Neuronal stem cell (in vitro differentiated cells): Measurements from ENCODE around the gene GGA2. TPM values are rescaled to one million over a fixed set of nuclear protein-coding genes. Genes with fewer than 3 reads are reported as not detected.
A peak's percentile ranks its signal among the peaks of the same experiment; 100 is the strongest.

Experiments
- DNase-seq: peaks from one replicate; pipeline ENCODE4 v3.0.0-alpha.2; 2013; ENCODE audit warnings: low spot score
- H2AFZ ChIP-seq: one replicate; pipeline ENCODE4 v1.6.1; 2013; ENCODE audit warnings: mild to moderate bottlenecking, low read length, inconsistent platforms
- H2AK5ac ChIP-seq: 2 replicates; pipeline ENCODE4 v1.6.1; 2013; ENCODE audit warnings: low read depth, mild to moderate bottlenecking, inconsistent platforms, low read length, moderate library complexity, mixed read lengths
- H2BK120ac ChIP-seq: 2 replicates; pipeline ENCODE4 v1.6.1; 2013; ENCODE audit warnings: low read depth, mild to moderate bottlenecking, inconsistent platforms, low read length, moderate library complexity, mixed read lengths
- H2BK12ac ChIP-seq: one replicate; pipeline ENCODE4 v1.6.1; 2013; ENCODE audit warnings: low read length, inconsistent platforms
- H2BK15ac ChIP-seq: 2 replicates; pipeline ENCODE4 v1.6.1; 2013; ENCODE audit warnings: mild to moderate bottlenecking, low read length, inconsistent platforms, mixed read lengths
- H2BK5ac ChIP-seq: one replicate; pipeline ENCODE4 v1.6.1; 2013; ENCODE audit warnings: inconsistent platforms, mild to moderate bottlenecking, low read length, moderate library complexity
- H3K14ac ChIP-seq: one replicate; pipeline ENCODE4 v1.6.1; 2013; ENCODE audit warnings: low read length, inconsistent platforms
- H3K18ac ChIP-seq: 2 replicates; pipeline ENCODE4 v1.6.1; 2013; ENCODE audit warnings: low read length, inconsistent platforms
- H3K23ac ChIP-seq: 2 replicates; pipeline ENCODE4 v1.6.1; 2013; ENCODE audit warnings: low read depth, mild to moderate bottlenecking, mixed read lengths, low read length, inconsistent platforms; ENCODE audit not compliant: poor library complexity
- H3K27ac ChIP-seq: replicated peaks from 3 replicates; pipeline ENCODE4 v1.5.1; 2013; ENCODE audit warnings: low read length, inconsistent platforms
- H3K27me3 ChIP-seq, 3 experiments: 2 replicates each; pipeline ENCODE4 v1.6.1; 2013; ENCODE audit warnings: low read length in 3 of 3, mild to moderate bottlenecking in 2 of 3, inconsistent platforms in 1 of 3, low read depth in 1 of 3, mixed read lengths in 1 of 3, moderate library complexity in 1 of 3; ENCODE audit not compliant: control insufficient read depth in 3 of 3, insufficient read depth in 3 of 3
- H3K36me3 ChIP-seq, 2 donors: replicated peaks in 1 of 2; 2 replicates each; pipeline ENCODE4 v1.6.1; 2013; ENCODE audit warnings: low read length in 2 of 2; ENCODE audit not compliant: control insufficient read depth in 2 of 2, insufficient read depth in 2 of 2
- H3K4ac ChIP-seq: 2 replicates; pipeline ENCODE4 v1.6.1; 2013; ENCODE audit warnings: inconsistent platforms, mild to moderate bottlenecking, low read length, moderate library complexity
- H3K4me1 ChIP-seq, 2 donors: 1 replicate in 1 of 2; 2 replicates in 1 of 2; pipeline ENCODE4 v1.6.1; 2013; ENCODE audit warnings: low read length in 2 of 2, low read depth in 1 of 2; ENCODE audit not compliant: control insufficient read depth in 2 of 2, insufficient read depth in 1 of 2
- H3K4me2 ChIP-seq: one replicate; pipeline ENCODE4 v1.6.1; 2013; ENCODE audit warnings: mild to moderate bottlenecking, low read length, inconsistent platforms; ENCODE audit not compliant: insufficient read depth, poor library complexity, severe bottlenecking
- H3K4me3 ChIP-seq, 2 donors: 2 replicates each; pipeline ENCODE4 v1.5.1; 2013; ENCODE audit warnings: low read length in 2 of 2, mild to moderate bottlenecking in 2 of 2, inconsistent platforms in 1 of 2, moderate library complexity in 1 of 2
- H3K79me1 ChIP-seq: one replicate; pipeline ENCODE4 v1.6.1; 2013; ENCODE audit warnings: low read depth, mild to moderate bottlenecking, inconsistent platforms, low read length, moderate library complexity
- H3K9ac ChIP-seq: one replicate; pipeline ENCODE4 v1.6.1; 2013; ENCODE audit warnings: mild to moderate bottlenecking, low read depth, low read length, inconsistent platforms; ENCODE audit not compliant: poor library complexity
- H3K9me3 ChIP-seq, 2 donors: replicated peaks in 1 of 2; 2 replicates each; pipeline versions ENCODE3 to v1.6.1; 2013; ENCODE audit warnings: low read length in 2 of 2, mild to moderate bottlenecking in 2 of 2, inconsistent platforms in 1 of 2, low read depth in 1 of 2, mixed read lengths in 1 of 2, moderate library complexity in 1 of 2; ENCODE audit not compliant: control insufficient read depth in 2 of 2, insufficient read depth in 1 of 2
- H4K8ac ChIP-seq: one replicate; pipeline ENCODE4 v1.6.1; 2013; ENCODE audit warnings: low read depth, mild to moderate bottlenecking, inconsistent platforms, low read length, moderate library complexity
- H4K91ac ChIP-seq: one replicate; pipeline ENCODE4 v1.6.1; 2013; ENCODE audit warnings: low read length, low read depth, mild to moderate bottlenecking, inconsistent platforms; ENCODE audit not compliant: poor library complexity
- WGBS, 2 donors: extraction: QIAGEN DNeasy Blood & Tissue Kit; methylation state at CpG; one replicate each; pipeline ENCODE4 v1.1.7; 2013; ENCODE audit warnings: missing lambda C conversion rate in 2 of 2, mixed read lengths in 1 of 2; ENCODE audit not compliant: insufficient read length in 2 of 2, insufficient replicate concordance in 1 of 2; ENCODE audit errors: extremely low coverage in 2 of 2; 5-methylcytosine and 5-hydroxymethylcytosine counted together
- polyA plus RNA-seq, 2 experiments: library from polyadenylated mRNA; stranded (reverse); fragments of 200-250 nt; gene quantifications; one replicate each; pipeline ENCODE4 v1.2.3, GENCODE V29; 2013

Gene GGA2
- polyA plus RNA-seq (2013, experiment 1 of 2) = 49.8 TPM
- polyA plus RNA-seq (2013, experiment 2 of 2) = 52.6 TPM

- H3K18ac ChIP-seq = peak within 1 kb of the TSS; percentile 99
- peak within 1 kb of the TSS; percentile 90 for H2BK5ac ChIP-seq
- no peak within 1 kb of the TSS for H2AK5ac ChIP-seq
- no peak within 1 kb of the TSS for H4K8ac ChIP-seq
- no peaks in the 10 kb centered on the region for H3K9me3 ChIP-seq
- no peak within 1 kb of the TSS for H2BK12ac ChIP-seq
- no peak within 1 kb of the TSS for H2BK120ac ChIP-seq
- no CpG with 5 or more reads among the region's 71 CpGs for WGBS, 2 donors
- DNase-seq = peak; percentile 72
- H3K14ac ChIP-seq = no peak within 1 kb of the TSS
- H3K79me1 ChIP-seq = peaks cover 2% of the 10 kb centered on the region
- no peak within 1 kb of the TSS for H4K91ac ChIP-seq
- peak within 1 kb of the TSS; percentile 91 for H2AFZ ChIP-seq
- peak within 1 kb of the TSS; percentile 87 for H3K27ac ChIP-seq
- peak within 1 kb of the TSS; percentile 98 for H3K4me2 ChIP-seq
- H3K9ac ChIP-seq = peak within 1 kb of the TSS; percentile 97
- peaks cover 11 to 16% of the 10 kb centered on the region in 2 donors for H3K4me1 ChIP-seq
- no peaks in the 10 kb centered on the region for H3K27me3 ChIP-seq
- H3K4me3 ChIP-seq = peak within 1 kb of the TSS; percentile 56 to 93
- H3K36me3 ChIP-seq = peaks cover 2 to 28% of the 10 kb centered on the region in 2 donors
- no peak within 1 kb of the TSS for H3K4ac ChIP-seq
- H2BK15ac ChIP-seq = no peak within 1 kb of the TSS
- H3K23ac ChIP-seq = peak within 1 kb of the TSS; percentile 99
Observed at GRCh38 chr16:23510164-23510914, at the start of gene GGA2. Gene GGA2 (minus strand): TSS chr16:23510494. CDS start chr16:23510411, 83 bp downstream.

DNA sequence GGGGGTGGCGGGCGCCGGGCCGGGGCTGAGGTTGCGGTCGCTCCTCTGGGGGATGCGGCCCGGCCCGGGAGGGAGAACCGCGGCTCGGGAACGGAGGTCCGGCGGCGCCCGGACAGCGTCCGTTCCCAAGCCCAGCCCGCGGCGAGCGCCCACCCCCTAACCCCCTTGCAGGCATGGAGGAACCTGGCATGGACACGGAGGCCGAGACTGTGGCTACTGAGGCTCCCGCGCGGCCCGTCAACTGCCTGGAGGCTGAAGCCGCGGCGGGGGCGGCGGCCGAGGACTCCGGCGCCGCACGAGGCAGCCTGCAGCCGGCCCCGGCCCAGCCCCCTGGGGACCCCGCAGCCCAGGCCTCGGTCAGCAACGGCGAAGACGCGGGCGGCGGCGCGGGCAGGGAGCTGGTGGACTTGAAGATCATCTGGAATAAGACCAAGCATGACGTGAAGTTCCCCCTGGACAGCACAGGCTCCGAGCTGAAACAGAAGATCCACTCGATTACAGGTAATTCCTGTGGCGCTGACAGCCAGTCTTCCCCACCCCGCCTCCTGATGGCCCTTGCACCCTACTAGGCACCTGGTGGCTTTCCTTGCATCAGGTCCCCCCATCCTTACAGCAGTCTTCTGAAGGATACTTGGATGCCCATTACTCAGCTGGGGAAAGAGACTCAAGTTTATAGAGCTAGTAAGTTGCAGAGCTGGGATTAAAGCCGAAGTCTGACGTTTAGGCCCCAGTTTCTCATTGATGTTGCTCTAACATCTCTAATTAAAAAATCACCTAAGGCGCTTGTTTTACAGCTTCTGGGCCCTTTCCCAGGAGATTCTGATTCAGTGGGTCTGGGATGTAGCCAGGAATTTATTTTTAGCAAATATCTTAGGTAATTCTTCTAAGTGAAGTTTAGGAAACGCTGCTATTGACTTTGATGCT, 47.7 kb upstream of the GGA2 start:
- H2BK5ac ChIP-seq = peak overlapping the region; percentile 89
- H3K4ac ChIP-seq = no peak overlapping the region
- no peak overlapping the region for H4K91ac ChIP-seq
- peaks cover 0 to 1% of the 10 kb centered on the region in 2 donors for H3K4me1 ChIP-seq
- H4K8ac ChIP-seq = no peak overlapping the region
- peak overlapping the region; percentile 95 for H3K23ac ChIP-seq
- DNase-seq = no peak
- WGBS, 2 donors = no CpG with 5 or more reads among the region's 60 CpGs
- H3K36me3 ChIP-seq = peaks cover 25 to 56% of the 10 kb centered on the region in 2 donors
- H3K18ac ChIP-seq = peak overlapping the region; percentile 92
- peak overlapping the region; percentile 67 to 96 for H3K4me3 ChIP-seq
- H3K9ac ChIP-seq = peak overlapping the region; percentile 91
- peaks cover 7% of the 10 kb centered on the region for H3K79me1 ChIP-seq
- H3K4me2 ChIP-seq = peak overlapping the region; percentile 72
- H3K27me3 ChIP-seq = no peaks in the 10 kb centered on the region
- H2BK120ac ChIP-seq = no peak overlapping the region
- H2BK12ac ChIP-seq = no peak overlapping the region
- no peak overlapping the region for H3K14ac ChIP-seq
- H3K27ac ChIP-seq = peak overlapping the region; percentile 60
- H2AFZ ChIP-seq = peak overlapping the region; percentile 95
- no peak overlapping the region for H2BK15ac ChIP-seq
- H3K9me3 ChIP-seq = no peaks in the 10 kb centered on the region
- peak overlapping the region; percentile 49 for H2AK5ac ChIP-seq

GRCh38 chr16:23556881-23557778, 46.8 kb upstream of the GGA2 start, which contains the start of the genes EARS2 and UBFD1:
Gene EARS2 (minus strand): TSS chr16:23557350. CDS start chr16:23557343, 7 bp downstream.
Gene UBFD1 (plus strand): TSS chr16:23557727. CDS start chr16:23557743, 16 bp downstream.
- H3K27me3 ChIP-seq = no peaks in the 10 kb centered on the region
- peaks cover 7% of the 10 kb centered on the region for H3K79me1 ChIP-seq
- H3K23ac ChIP-seq = peak within 1 kb of the TSS; percentile 95
- H2BK120ac ChIP-seq = no peak within 1 kb of the TSS
- H2AK5ac ChIP-seq = peak within 1 kb of the TSS; percentile 49
- DNase-seq = peak; percentile 99
- peak within 1 kb of the TSS; percentile 68 for H2BK15ac ChIP-seq
- no peak within 1 kb of the TSS for H3K4ac ChIP-seq
- H3K4me2 ChIP-seq = peak within 1 kb of the TSS; percentile 72
- peak within 1 kb of the TSS; percentile 60 for H3K27ac ChIP-seq
- WGBS, 2 donors = no CpG with 5 or more reads among the region's 65 CpGs
- peaks cover 0 to 1% of the 10 kb centered on the region in 2 donors for H3K4me1 ChIP-seq
- peak within 1 kb of the TSS; percentile 95 for H2AFZ ChIP-seq
- H2BK5ac ChIP-seq = peak within 1 kb of the TSS; percentile 89
- H3K9me3 ChIP-seq = no peaks in the 10 kb centered on the region
- no peak within 1 kb of the TSS for H4K8ac ChIP-seq
- H3K14ac ChIP-seq = no peak within 1 kb of the TSS
- peak within 1 kb of the TSS; percentile 67 to 96 for H3K4me3 ChIP-seq
- H3K9ac ChIP-seq = peak within 1 kb of the TSS; percentile 91
- H3K36me3 ChIP-seq = peaks cover 20 to 56% of the 10 kb centered on the region in 2 donors
- H4K91ac ChIP-seq = no peak within 1 kb of the TSS
- H2BK12ac ChIP-seq = no peak within 1 kb of the TSS
- peak within 1 kb of the TSS; percentile 92 for H3K18ac ChIP-seq
